Left colon (tissue), 2 donors: ENCODE data around the gene GMEB2. TPM values are rescaled to one million over a fixed set of nuclear protein-coding genes. Genes with fewer than 3 reads are reported as not detected.

Experiments used
- total RNA-seq, 2 donors: library from RNA; stranded (reverse); fragmentation: NEBNext Ultra II Directional; extraction: Animal tissue kit (Norgen Biotek cat#: 25700); gene quantifications; one replicate each; pipeline ENCODE4 v1.2.1, GENCODE V29; 2021
- donor health status: DM: no; HTN: no; CAD: no.
- donor health status: DM: yes; HTN: yes; CAD: no.

The GMEB2 gene
- total RNA-seq, 2 donors from 2014 or later: 9.7 to 11.6 TPM

Other genes starting within 250 kb of the GMEB2 start
- gene KCNQ2, start 154.4 kb downstream of the GMEB2 start, total RNA-seq: under 1 TPM; 0.21 to 0.28 TPM
- gene EEF1A2, start 128.0 kb downstream of the GMEB2 start, total RNA-seq: 1 to 10 TPM; 1.3 to 1.8 TPM
- 100 to 1,000 TPM; 554 to 564 TPM for gene PPDPF, start 106.3 kb downstream of the GMEB2 start, total RNA-seq
- gene PTK6, start 89.7 kb downstream of the GMEB2 start, total RNA-seq: 100 to 1,000 TPM in 1 of 2 donors, 10 to 100 TPM in 1; 85.7 to 117 TPM
- gene SRMS, start 79.4 kb downstream of the GMEB2 start, total RNA-seq: 1 to 10 TPM; 2.4 to 4.6 TPM
- under 1 TPM in 1 of 2 donors, not detected in 1; 0.42 TPM for gene FNDC11, start 72.9 kb downstream of the GMEB2 start, total RNA-seq
- gene HELZ2, start 52.9 kb downstream of the GMEB2 start, total RNA-seq: 10 to 100 TPM; 39.2 to 43.0 TPM
- 1 to 10 TPM; 2.9 to 5.5 TPM for gene STMN3, start 26.3 kb upstream of the GMEB2 start, total RNA-seq
- gene RTEL1, start 31.2 kb upstream of the GMEB2 start, total RNA-seq: 10 to 100 TPM; 16.9 to 34.6 TPM
- 1 to 10 TPM in 1 of 2 donors, not detected in 1; 8.9 TPM for gene TNFRSF6B, start 69.6 kb upstream of the GMEB2 start, total RNA-seq
- 10 to 100 TPM; 52.2 to 69.5 TPM for gene ARFRP1, start 80.9 kb upstream of the GMEB2 start, total RNA-seq
- 10 to 100 TPM; 31.4 to 32.4 TPM for gene ZGPAT, start 80.9 kb upstream of the GMEB2 start, total RNA-seq
- gene LIME1, start 109.6 kb upstream of the GMEB2 start, total RNA-seq: 10 to 100 TPM; 11.1 to 13.4 TPM
- gene SLC2A4RG, start 112.7 kb upstream of the GMEB2 start, total RNA-seq: 10 to 100 TPM; 41.2 to 48.0 TPM
- 1 to 10 TPM; 3.0 to 5.6 TPM for gene ZBTB46, start 204.2 kb upstream of the GMEB2 start, total RNA-seq
- gene ABHD16B, start 234.4 kb upstream of the GMEB2 start, total RNA-seq: not detected
- gene TPD52L2, start 238.2 kb upstream of the GMEB2 start, total RNA-seq: 10 to 100 TPM; 49.5 to 58.5 TPM